Measurements from ENCODE around the gene PTPN18.
"Not testable (repeated sequence)": the region's sequence is repeated elsewhere in the genome, so short reads cannot be mapped to it uniquely, and the experiment has no call there.

The PTPN18 gene

DNA sequence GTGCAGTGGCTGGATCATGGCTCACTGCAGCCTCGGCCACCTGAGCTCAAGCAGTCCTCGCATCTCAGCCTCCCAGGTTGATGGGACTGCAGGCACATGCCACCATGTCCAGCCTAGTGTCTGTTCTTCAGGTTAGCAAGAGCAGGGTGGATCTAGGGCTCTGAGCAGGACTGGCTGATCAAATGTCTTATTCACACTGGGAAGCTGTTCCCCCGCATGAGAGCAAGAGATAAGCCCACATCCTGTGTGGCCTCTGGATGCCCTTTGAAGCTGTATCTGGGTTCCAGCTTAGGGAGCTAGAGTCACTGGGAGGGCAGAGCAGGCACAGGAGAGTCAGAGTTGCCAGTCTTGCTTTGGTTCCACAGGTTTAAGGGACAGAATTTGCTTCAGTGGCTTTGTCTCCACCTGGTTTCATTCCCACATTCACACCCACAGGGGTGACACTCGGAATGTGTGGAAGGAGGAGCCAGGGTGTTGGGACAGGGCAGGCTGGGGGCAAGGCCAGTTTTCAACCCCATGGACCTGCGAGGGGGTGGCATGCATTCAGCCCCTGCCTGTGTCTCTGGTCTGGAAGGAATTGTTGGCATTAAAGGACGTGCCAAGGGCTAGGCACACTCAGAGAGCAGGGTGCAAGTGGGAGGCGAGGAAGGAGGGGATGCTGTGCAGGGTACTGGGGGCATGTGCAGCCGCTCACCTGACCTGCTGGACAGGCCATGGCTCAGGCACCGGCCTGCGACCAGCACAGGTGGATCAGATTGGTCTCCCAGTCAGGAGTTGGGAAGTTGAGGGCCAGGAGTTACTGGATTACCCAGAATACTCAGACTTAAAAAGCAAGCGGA is 24.5 kb downstream of the PTPN18 start:
- no peak for DNase-seq

DNA sequence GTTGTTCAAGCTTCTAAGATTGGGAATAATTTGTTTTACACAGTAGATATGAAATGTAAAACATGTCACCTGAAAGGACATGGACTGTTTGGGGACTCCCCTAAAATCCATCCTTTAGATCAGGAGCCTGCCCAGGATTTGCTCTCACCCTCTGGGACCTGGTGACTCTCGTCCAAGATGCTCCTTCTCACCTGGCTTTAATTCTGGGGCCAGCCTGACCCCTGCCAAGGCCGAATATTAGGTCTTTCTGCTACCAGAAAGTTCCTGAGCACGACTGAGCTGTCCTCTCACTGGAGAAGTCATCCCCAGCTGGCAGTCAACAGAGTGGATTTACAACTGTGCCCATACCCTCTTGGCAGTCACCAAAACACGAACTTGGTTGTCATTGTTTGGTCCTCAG is 25.3 kb downstream of the PTPN18 start:
- DNase-seq = no peak

DNA sequence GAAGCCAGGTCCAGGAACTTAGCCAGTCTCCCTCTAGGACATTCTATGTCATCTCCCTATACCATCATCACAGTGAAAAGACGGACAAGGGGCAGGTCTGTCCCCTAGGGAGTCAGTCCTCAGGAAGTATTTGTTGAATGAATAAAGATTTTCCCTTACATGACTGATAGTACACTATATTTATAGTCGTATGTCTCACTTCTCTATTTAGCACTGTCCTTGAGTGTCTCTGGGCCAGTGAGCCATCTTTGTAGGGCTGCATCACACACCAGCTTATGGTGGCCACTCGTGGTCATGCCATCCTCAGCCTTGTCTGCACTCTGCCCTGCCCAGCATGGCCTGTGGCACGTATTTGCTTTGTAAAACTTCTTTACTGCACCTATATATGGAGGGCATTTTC is 25.8 kb downstream of the PTPN18 start:
- DNase-seq = no peak

DNA sequence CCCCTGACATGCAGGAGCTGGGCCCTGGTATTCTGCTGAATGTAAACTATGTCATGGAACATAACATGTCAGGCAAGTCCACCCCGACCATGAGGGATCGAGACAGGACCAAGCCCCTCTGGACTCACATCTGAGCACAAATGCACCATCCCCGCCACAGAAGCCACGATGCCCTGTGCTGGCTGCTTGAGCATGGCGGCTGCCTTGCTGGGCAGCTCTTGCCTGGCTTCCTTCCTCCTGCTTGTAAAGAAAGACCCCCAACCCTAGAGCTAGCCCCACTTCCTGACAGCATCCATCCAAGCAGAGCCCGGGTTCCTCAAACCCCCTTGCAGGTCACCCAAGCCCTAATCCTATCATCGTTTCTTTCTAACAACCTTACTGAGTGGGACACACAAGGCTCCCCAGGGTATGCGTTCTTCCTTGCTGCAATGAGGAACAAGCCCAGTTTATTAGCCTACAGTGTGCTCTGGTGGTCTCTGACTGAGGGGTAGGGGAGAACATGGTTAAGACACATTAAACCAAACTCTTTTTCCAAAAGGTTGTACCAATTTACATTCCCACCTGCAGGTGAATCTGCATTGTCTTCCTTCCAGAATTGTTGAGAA is 26.6 kb downstream of the PTPN18 start:
- no peak for DNase-seq

DNA sequence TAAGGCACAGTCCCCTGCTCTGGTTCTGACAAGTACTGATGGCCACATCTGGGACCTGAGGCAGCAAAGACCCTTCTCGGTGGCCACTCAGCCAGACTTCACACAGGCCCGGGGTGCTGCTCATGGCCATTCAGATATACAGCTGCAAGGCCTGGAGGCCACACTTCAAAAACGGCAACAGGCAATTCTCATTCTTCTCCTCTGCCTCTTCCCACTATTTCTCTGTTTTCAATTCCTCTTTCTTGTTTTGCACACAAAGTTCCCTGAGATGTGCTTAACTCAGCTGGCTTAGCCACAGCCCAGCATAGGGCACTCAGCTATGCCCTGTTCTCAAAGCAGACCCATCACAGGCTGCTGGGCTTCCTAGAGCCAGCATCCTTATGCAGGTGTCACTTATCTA is 29.9 kb downstream of the PTPN18 start:
- DNase-seq = no peak

DNA sequence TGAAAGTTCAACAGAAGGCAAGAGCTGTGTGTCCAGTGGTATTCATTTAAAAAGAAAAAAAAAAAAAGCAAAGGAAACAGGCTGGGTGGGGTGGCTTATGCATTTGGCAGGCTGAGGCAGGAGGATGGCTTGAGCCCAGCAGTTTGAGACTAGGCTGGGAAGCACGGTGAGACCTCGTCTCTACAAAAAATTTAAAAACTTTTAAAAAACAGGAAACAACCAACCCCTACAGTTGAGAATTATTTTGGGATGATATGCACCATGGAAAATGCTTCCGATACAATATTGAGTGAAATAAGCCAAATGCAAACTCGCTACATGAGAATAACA is 31.2 kb downstream of the PTPN18 start:
- DNase-seq = no peak

DNA sequence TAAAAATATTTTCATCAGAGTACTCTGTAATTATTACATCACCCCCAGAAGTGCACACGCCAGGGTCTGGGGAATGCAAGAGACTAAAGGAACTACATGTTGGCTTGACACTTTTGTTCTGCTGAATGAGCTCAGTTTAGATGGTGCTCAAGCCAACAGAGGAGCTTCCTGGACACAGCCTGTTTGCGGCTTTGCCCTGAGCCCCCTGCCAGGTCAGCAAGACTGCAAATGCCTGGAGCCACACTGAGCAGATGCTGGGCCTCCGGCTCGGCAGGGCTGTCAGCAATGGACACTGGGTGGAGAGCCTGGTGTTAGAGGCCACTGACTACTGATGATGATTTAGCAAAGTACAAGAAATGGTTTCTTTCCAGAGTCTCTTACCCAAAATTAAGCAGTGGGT is 31.9 kb downstream of the PTPN18 start:
- DNase-seq = no peak

DNA sequence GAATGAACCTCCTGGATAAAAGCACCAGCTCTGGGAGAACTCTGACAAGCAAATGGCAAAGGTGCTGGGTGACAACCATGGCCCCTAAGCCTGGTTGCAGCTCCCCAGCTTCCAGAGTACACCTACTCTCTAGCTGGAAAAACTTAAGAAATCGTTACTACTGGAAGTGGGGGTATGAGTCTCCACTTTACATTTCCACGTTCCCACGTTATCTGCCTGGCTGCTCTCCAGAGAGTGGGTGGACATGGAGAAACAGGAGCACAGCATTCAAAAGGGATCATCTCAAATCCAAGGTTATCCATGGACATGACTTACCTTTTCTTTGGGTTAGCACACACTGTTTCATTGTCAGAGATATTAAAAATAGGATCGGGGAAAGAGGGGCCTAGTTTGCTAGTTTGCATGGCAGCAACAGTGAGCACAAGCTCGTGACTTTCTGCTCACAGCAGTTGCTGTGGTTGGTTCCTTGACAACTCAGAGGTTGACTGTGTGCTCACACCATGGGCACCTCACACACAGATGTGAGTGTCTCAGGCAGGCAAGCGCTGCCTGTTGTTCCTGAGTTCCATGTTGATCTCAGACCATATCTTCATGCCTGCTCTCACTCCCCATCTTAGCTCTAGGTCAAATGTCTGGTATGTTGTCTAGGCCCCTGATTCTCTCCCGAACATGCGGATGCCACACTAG is 32.5 kb downstream of the PTPN18 start:
- peak in 1 of 56 donors; percentile 28 for DNase-seq

DNA sequence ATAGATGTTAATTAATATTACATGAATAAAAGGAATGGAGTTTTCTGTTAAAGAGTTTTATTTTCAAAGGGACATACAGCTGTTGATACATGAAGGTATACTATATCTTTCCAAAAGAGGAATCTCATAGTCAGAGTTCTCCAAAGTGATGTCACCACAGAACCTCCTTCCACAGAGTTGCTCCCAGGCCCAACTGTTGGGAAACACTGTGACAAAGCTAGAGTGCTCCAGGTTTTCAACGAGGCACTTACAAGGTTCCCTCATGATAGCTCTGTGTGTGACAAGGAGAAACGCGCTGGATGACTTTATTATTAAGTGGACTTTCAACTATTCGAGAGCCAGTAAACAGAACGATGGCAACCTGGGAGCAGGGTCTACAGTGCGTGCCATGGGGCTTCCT is 33.5 kb downstream of the PTPN18 start:
- DNase-seq = no peak

DNA sequence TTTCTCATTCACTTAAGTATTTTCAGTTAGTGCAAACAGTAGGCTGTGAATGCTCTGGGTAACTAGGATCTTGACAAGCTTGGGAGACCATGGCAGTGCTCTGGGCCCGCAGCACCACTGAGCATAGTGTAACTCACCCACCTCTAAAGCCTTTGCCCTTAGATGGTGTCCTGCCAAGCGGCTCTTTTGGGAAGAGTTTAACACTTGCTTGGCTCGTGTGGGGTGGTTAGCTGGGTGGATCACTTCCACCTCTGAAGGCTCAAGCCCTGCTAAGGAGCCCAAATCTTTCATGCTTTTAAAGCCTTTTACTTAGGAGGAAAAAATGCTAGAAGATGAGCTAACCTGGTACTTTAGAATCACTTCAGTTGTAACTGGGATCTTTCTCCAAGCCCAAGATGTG is 33.9 kb downstream of the PTPN18 start:
- DNase-seq = no peak

DNA sequence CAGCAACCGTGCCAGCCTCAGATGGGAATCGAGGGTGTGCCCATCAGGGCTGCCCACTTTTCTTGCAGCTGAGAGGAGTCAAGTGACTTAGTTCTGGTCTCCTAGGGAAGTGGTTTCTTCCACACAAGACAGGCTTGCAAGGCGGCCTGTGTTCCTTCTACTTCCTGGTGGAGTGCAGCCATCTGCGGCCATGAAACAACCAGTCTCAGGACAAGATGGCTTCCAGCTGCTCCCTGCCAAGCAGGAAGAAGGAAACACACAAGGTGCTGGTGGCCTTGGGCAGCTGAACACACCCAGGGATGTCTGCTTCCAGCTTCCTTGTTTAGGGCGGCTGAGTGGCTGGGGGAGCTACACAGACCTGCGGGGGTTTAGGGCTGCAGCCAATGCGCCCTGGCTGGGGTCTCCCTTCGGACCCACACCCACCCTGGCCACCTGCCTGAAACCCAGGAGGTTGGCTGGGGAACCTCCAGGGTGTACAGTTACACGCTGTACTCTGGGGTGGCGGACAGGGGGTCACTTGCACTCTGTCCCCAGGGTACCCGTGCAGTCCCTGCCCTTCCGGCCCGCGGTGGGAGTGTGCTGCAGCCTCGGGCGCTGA is 34.7 kb downstream of the PTPN18 start:
- peak in 2 of 56 donors; percentile 23 to 26 for DNase-seq

DNA sequence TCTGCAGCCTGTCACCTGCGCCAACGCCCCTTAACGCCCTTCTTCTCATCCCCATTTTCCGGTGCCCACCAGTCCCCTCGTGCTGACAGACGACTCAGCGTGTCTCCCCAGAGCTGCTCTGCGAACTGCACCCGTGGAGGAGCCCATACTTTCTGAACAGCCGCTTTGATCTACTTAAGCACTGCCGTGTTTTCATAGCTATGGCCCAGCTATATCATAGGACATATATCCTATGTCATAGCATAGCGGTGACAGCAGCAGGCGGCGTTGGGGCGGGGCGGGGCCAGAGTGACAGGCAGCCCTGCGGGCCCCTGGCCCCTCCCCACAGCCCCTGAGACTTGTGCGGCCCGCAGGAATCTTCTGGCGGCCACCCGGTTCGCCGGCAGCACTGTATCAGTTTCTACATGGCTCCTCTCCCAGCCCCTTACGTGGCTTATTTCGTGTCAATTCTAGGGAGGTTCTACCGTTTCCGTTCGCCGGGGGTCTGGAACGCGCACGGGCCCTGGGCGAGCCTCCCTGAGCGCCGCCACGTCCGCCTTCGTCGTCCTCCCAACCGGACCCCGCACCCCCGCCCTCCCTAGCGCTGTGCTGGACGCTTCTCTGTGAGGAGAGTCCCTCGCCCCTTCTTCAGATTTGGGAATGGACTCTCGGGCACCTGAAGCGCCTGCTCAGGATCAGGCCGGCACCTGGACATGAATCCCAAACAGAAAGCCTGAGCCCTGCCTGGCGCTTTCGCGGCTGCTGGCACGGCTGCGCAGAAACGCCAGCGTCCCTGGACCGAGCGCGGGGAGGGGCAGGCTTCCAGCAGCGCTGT is 35.4 kb downstream of the PTPN18 start:
- DNase-seq = peak in 54 of 56 donors; percentile 33 to 89 (median 68)

DNA sequence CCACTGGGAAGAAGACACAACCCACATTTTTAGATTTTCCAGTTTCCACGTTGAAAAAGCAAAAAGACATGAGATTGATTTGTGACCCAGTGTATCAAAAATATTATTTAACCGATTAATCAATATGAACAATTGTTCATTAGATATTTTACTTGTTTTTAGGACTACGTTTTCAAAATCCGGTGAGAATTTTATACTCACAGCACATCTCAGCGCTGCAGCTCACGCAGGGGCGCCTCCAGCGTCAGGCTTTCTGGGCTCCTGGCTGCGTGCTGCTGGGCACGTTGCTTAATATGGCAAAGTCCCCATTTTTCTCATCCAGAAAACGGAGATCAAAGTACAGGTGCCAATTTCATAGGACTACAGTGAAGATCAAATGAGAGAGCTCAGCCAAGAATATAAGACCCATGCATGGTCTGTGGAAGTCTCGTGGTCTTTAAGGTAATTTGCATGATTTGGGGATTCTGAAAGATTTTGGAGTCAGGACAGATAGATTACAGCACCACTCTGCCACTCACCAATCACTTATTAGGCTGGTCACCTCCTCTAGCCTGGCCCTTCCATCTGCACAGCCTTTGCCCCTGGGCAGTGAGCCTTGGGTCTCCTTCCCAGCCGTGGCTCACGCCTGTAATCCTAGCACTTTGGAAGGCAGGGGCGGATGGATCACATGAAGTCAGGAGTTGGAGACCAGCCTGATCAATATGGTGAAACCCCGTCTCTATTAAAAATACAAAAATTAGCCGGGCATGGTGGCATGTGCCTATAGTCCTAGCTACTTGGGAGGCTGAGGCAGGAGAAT is 36.2 kb downstream of the PTPN18 start:
- peak in 10 of 56 donors; percentile 18 to 68 (median 46) for DNase-seq

DNA sequence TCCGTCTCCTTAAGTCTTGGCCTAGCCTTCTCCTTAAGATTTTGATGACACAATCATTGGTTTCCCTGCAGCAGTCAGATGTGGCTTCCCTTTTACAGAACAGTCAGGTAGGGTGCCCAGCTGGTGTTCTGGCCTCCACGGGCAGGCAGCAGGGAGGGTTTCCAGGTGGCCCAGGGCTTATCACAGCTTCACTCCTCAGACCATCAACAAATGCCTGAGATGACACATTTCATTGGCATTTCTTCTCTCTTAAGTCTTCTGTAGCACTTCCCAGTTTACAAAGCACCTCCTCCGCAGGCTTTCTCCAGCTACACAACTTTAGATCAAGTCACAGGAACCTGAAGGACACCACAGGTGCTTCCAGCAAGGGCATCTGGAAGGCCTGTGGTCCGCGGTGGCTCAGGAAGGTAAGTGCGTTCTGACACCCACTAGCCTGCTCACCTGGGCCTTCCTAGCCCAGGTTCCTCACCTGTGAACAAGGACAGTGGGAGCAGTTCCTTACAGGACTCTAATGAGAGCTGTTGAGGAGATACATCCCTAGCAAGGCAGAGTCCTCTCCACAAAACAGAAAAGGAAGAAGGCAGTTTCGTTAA is 37.6 kb downstream of the PTPN18 start:
- no peak for DNase-seq

DNA sequence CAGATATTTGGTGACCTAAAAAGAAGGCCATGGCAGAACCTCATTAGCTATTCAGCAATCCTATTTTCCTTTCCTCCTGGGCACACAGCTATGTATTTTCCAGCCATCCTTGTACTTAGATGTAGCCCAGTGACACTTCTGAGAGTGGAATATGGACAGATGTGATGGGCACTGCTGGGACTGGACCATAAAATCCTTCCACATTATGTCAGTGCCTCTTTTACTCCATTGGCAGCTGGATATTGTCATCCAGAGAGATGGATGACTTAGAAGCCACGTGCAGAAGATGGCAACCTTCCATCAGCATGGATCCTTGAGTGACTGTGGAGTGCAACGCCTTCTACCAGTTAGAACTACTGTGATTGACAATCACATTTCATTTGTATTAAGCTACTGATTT is 50.4 kb downstream of the PTPN18 start:
- DNase-seq = not testable (repeated sequence)

DNA sequence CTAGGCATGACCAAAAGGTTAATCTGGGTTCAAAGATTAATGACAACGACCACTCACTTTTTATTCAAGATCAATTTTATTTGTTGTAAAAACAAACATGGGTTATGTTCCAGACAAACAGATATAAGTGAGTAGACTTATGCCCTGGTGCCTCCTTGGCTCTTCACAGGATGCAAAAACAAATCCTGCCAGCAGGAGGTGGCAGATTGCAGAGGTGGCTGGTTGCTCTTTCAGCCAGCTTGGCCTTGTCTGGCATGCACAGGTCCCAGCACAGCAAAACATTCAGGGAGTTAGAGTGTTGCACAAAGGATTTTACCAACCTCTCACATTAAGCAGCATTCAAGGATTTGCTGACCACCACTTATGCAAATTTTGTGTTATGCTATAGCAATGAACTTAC is 60.8 kb downstream of the PTPN18 start:
- not testable (repeated sequence) for DNase-seq

DNA sequence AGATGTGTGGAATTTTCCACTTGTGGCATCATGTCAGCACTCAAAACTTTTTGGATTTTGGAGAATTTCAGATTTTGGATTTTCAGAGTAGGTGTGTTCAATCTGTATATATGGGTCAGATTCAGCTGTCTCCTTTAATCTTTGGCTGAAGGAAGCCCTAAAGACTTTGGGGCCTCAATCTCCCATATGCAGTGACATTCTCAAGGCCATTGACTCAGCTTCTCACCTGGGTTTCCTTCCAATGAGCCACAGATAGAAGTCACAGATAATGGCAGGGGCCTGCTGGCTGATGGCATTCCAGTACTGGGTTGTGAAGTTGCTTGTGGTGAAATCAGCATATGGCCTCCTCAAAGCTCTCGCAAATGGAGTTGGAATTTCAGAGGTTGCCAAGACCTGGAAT is 63.0 kb downstream of the PTPN18 start:
- not testable (repeated sequence) for DNase-seq
